HG02852 (cell line): Measurements from ENCODE around the gene UBE3D.
"Not testable (repeated sequence)": the region's sequence is repeated elsewhere in the genome, so short reads cannot be mapped to it uniquely, and the experiment has no call there.

ENCODE experiments used
- ATAC-seq: cut with Tn5 transposase; IDR thresholded peaks from one replicate; pipeline ENCODE4 v1.9.1; 2021; ENCODE audit warnings: mild to moderate bottlenecking, moderate library complexity; ENCODE audit not compliant: unreplicated experiment

The UBE3D gene

DNA sequence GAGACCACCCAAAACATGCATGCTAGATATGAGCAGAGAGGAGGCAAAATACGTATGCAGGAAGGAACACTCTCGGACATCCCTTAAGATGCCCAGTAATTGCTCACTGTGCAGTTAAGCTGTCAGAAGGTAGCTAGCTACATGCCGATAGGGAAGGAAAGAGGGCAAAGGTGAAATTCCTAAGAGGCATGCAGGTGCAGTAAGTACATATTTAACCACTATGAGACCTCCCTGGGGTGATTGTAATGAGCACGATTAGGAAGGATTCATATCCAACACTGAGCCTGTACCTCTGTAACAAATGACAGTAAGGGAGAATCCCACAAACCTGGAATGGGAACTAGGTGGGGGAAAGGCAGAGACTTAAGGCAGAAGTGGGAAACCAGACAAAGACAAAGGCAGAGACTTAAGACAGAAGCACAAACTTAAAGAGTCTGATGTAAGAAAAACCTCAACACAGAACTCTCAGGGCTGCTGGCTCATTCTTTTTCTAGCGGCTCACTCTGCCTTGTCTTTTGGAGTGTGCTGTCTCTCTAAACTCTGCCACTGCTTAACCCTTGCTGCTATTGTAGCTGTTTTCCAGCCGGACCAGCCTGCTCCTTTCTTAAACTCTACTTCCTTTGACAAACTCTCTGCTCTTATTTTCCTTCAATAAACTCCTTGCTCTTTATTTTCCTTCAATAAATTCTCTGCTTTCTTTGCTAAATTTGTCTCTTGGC lies 148.1 kb downstream of the UBE3D start:
- no peak for ATAC-seq

DNA sequence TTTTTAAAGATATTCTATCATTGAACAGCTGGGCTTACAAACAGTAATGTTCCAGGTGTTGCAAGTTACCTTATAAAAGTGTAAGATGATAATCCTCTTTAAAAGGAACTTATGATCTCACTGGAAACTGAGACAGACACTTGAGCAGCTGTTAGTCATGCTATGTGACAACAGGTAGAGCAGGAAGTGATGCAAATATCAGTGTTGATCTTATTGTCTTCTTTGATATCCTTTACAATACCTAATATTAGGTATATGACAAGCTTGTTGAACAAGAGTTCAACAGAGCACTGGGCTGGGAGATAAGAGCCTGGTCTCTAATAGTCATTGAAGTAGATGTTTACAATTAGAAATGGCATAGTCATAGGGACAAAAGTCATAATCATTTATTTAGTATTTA lies 150.0 kb downstream of the UBE3D start:
- no peak for ATAC-seq

DNA sequence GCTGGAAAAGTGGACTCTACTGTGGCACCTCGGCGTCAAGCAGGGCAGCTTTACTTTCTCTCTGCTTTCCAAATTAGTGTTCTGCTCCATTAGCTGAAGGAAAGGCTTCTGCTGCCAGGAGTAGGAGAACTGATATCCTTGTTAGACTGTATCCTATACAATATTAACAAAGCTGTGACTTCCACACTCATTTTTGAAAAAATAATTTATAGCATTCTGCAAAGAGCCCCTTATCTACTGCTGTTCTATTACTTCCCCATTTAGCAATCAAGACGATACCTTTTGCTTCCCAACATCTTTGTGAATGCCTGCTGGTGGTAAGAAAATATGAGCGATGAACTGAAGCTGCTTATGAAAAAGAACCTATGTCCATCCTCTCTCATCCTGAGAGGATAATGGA lies 151.1 kb downstream of the UBE3D start:
- no peak for ATAC-seq

DNA sequence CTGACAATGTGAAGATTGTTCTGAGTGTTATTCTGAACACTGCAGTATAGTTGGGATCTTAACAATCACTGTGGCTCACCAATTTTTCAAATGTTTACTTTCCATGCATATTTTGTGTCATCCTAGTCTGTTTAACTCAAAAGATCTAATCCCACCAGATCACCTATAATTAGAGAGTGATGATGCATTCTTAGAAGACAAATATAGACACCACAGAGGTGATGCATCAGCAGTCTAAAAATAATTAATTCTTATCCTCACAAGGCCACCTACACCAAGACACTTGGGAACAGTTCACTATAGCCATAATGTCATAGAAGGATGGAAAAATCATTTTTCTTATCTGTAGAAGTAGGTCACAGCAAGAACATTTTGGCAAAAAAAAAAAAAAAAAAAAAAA lies 154.8 kb downstream of the UBE3D start:
- no peak for ATAC-seq

DNA sequence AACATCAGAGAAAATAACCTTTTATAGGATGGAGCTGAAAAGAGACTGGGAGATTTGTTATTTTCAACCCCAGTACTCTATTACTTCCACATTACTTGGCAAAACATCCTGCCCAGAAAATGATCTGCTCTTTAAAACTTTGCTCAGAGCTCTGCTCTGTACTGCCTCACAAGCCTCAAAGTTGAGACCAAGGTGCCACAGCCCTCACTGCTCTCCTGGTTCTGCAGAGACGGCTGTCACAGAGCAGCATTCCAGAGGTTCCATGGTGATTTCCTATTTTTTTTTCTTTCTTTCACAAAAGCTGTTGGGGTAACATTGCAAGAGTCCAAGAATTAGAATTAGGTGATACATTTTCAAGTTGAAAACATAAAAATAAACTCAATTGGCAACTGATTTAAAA lies 155.2 kb downstream of the UBE3D start:
- no peak for ATAC-seq

DNA sequence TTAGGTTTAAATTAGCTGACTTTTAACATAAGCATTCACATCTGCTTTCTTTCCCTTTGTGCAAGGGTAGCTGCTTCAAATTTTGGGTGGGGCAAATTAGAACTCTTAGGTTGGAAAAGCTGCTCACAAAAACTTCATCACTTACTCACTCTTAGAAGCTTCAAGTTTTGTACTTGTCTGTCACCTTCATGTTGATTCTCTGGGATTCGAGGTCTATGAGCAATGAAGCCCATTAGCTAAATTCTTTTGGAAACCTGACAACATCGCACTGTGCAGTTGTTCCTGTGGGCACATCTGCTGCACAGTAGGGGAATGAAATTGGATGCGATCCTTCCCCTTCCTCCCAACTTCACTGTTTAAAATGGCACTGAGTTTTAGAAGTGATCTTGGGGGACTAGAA lies 156.1 kb downstream of the UBE3D start:
- no peak for ATAC-seq

DNA sequence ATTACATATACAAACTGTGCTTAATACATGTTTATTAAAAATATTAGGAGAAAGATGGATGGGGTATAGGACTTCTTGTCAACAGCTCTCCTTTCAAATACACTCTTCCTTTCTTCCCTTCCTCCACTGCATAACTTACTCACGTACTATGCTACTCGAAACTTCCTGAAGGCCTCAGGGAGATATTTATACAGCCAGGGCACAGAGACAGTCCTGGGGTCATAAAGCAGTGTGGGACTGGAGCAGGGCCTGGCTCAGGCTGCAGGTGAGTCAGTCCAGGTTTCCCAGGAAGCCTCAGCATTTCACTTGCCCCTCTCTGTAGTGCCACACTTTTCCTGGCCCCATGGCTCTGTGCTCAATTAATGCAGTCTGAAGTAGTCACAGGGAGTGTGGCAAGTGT lies 157.0 kb downstream of the UBE3D start:
- no peak for ATAC-seq

DNA sequence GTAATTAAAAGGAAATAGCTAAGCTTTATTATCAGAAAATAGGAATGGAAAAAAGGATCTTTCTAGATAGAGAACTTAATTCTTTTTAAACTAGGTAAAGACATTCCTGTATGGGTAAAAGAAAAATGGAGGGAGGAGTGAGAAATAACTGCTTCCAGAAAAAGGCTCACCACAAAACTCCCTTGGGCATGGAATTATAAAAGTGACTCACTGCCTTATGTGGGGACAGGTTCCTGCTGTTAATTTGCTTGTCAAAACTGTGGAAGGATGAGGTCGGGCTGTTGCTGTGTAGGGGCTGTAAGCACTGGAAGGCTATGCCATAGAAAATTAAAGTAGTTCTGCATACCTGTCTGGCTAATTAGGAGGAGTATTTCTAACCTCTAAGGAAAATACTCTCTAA lies 158.7 kb downstream of the UBE3D start:
- ATAC-seq = no peak

DNA sequence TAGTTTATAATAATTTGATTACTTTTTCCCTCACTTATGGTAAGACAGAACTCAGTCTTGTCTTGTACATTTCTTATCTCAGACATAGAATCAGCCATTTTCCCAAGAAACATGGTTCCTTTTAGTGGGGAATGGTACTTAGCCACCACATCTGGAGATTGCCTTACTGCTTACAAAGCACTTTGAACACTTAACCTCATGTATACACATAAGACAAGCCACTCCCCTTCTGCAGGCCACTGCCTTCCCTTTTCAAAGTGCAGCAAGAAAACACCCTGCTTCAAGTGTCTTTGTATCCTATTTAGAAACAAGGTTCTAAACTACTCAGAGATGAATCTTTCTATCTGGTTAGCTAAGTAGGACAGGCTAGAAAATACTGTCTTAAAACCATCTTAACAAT lies 159.2 kb downstream of the UBE3D start:
- no peak for ATAC-seq

DNA sequence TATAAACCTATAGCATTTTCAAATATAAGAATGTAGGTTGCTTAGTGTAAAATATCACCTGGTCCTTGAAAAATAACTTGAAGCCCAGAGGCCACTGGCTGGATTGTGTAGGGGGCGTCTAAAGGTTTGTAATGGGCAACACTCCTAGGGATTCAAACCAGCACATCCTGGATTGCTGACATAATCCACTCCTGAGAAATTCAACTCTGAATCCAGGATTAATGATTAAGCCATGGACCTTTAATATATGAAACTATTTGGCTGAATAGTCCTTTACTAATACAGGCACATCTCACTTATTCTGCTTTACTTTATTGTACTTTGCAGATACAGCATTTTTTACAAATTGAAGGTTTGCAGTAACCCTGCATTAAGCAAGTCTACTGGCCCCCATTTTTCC lies 160.8 kb downstream of the UBE3D start:
- no peak for ATAC-seq

DNA sequence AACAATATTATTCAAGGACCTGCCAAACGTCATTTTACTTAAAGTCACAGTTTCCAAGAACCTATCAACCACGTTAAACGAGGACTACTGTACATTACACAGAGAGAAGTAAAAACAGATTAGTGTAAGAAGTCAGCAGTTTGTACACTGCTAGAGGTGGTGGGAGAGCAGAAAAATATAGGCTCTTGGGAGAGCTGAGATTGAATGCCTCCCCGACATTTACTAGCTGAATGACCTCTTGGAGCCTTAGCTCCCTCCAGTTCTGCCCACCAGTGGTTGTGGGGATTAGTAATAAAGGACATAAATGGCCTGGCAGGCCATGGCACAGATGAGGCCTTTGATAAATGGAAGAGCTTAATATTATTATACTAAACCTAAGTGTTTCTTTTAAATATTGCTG lies 161.4 kb downstream of the UBE3D start:
- ATAC-seq = no peak

DNA sequence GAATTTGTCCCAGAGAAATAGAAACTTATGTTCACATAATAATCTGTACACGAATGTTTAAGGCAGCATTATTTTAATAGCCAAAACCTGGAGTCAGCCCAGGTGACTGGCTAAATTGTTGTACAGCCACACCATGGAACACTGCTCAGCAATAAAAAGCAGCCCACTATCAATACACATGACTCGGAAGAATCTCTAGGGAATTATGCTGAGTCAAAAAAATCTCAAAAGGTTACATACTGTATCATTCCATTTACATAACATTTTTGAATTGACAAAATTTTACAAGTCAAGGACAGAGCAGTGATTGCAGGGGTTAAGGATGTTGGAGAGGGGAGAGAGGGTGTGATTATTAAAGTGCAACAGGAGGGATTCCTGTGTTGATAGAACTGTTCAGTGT lies 163.4 kb downstream of the UBE3D start:
- no peak for ATAC-seq

DNA sequence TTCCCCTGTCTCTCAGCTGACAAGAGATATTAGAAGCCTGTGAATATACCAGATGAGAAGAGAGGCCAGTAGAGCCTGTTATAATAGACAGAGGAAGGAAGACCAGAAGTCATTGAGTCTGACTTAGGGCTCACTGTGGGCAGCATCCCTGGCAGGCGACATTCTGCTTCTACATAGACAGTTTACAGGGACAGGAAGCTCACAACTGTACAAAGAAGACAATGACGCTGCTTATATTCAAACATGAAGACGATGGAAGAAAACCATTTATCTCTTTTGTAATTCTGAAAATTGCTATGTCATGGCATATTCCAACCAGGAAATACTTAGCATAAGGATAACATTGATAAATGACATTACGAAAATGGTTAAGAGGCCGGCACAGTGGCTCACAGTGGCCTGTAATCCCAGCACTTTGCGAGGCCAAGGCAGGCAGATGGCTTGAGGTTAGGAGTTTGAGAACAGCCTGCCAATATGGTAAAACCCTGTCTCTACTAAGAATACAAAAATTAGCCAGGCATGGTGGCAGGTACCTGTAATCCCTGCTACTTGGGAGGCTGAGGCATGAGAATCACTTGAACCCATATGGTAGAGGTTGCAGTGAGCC lies 170.9 kb downstream of the UBE3D start:
- no peak for ATAC-seq

DNA sequence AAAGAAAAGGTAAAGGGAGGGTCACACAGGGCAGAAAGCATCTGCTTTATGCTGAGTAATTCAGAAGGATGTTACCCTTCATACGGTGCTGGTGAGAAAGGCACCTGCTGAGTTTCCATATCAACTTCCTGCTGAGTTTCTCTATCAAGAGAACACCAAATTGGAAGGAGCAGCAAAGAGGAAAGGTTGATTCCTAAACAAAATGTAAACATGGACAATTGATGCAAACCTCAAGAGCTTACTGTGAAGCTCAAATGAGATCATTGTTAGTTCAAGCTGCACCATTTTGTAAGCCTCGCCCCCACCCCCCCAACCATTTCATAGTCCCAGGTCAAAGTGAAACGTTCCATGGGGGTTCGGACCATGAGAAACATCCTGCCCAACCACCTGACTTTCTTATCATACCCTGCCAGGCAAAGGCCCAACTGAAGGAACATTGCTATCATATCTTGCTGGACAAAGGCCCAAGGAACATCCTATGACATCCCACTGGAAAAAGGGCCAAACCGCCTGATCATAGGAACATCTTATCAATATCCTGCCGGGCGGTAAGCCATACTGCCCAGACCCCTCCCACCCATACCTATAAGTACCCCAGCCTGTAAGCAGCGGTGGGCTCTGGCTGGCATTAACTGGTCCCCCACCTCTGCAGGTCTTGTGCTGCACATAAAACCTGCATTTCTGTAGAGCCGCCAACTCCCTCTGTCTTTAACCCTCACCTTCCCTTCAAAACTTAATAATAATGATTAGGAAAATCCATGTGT lies 171.6 kb downstream of the UBE3D start:
- ATAC-seq = no peak

DNA sequence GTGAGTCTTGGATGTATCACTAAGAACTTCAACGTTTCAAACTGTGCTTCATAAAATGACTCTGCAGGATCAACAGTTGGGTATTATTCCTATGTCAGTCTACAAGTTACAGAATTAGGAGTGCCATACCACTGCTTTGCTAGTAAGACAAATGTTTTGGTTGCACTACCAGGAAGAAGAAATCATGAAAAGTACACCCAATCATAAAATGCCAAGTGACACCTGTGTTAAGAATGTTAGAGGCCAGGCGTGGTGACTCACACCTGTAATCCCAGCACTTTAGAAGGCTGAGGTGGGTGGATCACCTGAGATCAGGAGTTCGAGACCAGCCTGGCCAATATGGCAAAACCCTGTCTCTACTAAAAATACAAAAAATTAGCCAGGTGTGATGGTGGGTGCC lies 174.1 kb downstream of the UBE3D start:
- not testable (repeated sequence) for ATAC-seq

DNA sequence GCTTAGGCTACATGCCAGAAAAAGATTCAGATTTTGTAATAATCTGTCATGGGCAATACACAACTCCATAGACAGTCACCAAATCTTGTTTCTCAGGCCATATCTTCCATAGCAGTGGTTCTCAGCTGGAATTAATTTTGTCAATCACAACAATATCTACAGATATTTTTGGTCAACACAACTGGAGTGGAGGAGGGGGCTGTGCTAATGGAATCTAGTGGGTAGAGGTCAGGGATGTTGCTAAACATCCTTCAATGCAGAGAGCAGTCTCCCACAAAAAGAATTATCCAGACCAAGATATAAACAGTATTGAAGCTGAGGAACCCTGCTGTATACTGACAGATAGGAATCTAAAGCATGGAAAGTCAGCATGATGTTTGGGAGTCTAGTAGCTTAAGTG lies 174.6 kb downstream of the UBE3D start:
- ATAC-seq = no peak

DNA sequence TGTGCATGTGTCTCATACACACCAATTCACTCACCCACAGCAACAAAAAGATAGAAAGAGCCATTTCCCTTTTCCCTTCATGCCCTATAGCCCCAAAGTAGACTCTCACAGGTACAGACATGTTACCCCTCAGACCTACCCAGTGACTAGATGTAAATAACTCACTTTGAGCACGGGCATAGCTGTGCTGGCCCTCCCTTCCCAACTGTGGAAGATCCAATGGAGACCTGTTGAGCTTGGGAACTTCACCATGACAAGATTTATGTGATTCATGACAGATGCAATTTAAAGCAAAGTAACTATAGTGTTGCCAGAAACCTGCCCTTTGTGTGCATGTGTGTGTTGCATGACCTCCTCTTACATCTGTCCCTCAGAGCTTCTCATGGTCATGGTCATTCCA lies 175.4 kb downstream of the UBE3D start:
- ATAC-seq = no peak

DNA sequence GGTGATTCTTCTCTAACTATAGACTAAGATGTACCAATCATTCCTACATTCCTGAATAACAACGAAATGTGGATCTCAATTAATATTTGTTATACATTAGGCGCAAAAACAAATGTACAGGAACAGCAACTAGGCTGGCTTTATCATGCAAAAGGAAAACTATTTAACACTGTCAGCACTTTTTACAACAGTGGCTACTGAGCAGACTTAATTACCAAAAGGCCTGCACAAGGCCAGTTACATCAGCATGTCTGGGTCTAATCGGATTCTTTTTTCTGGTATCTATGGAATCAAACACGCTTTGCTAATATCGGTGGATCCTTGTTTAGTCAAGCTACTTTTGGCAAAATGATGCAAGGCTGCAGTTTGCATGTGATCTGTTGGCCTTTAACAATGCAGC lies 176.5 kb downstream of the UBE3D start:
- ATAC-seq = no peak

DNA sequence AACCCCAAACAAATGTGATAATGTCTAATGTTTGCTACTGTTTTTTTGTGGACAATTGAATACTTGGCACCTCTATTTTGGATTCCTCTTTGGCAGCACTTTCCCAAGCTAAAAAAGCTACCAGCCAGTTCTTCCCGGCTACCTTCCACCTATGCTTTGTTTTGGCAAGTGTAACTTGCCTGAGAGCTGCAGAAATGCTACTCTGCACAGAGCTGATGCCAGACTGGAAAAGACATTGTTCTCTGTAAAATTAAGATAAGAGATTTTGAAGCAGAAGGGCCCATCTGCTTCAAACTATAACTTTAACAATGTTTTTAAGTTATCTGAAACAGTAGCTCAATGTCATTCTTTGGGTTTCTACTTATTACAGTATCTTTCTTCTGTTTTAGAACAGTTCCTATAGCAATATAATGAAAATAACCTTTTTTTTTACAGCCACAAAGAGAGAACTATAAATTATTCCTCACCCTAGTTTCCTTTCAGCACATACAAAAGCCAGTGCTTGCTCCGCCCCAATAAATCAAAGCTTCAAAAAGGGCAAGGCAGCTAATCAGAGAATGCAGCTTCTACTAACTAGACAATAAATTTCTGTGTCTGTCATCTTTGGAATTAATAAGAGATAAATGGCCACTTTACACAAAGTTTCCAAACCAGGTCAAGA lies 183.1 kb downstream of the UBE3D start:
- no peak for ATAC-seq

DNA sequence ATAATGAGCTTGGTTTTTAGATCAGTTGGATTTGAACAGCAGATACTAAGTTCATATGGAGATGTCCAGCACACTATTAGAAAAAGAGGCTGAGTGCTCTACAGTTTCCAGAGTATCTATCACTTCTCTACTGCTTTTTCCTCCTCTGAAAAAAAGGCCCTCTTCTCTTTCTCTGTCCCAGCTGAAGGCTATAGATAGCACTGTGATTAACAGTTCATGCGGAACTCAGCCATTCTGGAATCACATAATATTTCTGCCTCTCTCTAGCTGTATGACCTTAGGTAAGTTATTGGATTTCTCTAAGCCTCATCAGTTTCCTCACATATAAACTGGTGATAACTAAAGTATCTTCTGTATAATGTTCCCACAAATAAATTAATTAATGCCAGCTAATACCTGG lies 184.1 kb downstream of the UBE3D start:
- ATAC-seq = no peak

DNA sequence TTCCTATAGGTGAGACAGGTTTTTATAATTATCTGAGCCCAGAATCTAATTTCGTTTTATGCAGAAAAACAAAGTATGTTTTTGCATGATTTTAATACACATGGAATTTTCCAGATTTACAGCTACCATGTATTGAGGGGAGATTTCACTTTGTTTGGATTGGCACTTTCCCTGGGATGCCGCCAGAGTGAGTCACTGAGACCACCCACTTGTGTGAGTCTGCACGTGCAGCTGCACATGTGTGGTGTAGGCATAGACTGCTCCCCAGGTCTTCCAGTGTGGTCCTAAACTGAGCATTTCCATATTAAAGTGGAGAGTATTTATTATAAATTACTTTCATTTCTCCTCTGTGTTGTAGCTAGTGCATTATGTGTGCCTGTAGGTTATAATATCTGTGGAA lies 186.8 kb downstream of the UBE3D start:
- ATAC-seq = no peak
